ENCODE data around the gene ASB14.

Gene ASB14

DNA sequence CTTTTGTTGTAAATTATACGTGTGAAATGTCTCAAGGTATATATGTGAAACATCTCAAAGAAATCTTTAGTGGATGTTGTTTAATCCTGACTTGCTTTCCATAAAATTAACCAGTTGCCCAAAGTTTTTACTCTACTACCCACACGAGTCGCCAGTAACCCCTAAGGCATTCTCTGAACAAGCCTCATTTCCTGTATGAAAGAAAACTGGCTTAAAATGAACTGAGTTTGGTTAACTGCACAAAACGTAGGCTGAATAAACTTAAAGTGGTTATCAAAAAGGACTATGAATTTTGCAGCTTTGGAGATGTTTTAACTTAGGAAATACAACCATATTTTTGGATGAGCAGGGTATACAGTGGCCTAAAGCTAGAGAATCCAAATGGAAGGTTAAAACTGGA is 67.6 kb downstream of the ASB14 start:
- no peak overlapping the region for H3K4me2 ChIP-seq (ENCODE audit: low read length)
- H2BK120ac ChIP-seq (ENCODE audit: insufficient read depth, low read length, poor library complexity) = no peak overlapping the region
- H2AFZ ChIP-seq (ENCODE audit: insufficient read depth, low read length, poor library complexity) = no peak overlapping the region
- no peaks in the 10 kb centered on the region for H3K36me3 ChIP-seq (ENCODE audit: control insufficient read depth in 1 of 2, insufficient read depth in 2 of 2, low read length in 2 of 2)
- peaks cover 4% of the 10 kb centered on the region for H3K79me2 ChIP-seq (ENCODE audit: control insufficient read depth, insufficient read depth, low read length, poor library complexity)
- DNase-seq = no peak
- no peak overlapping the region for H4K8ac ChIP-seq (ENCODE audit: low read depth, low read length)
- no peak overlapping the region for H4K12ac ChIP-seq (ENCODE audit: low read depth, low read length)
- H3K27ac ChIP-seq (ENCODE audit: low read depth, low read length) = no peak overlapping the region
- no peaks in the 10 kb centered on the region for H3K9me3 ChIP-seq (ENCODE audit: insufficient read depth, low read depth, low read length)
- H3K14ac ChIP-seq (ENCODE audit: low read length) = no peak overlapping the region
- H3K23ac ChIP-seq (ENCODE audit: low read length) = no peak overlapping the region
- peaks cover 10% of the 10 kb centered on the region for H3K79me1 ChIP-seq (ENCODE audit: low read length)
- H3K9ac ChIP-seq (ENCODE audit: low read length) = no peak overlapping the region
- H4K91ac ChIP-seq (ENCODE audit: low read depth, low read length) = no peak overlapping the region
- no CpG with 5 or more reads among the region's 4 CpGs for WGBS (ENCODE audit: extremely low coverage, insufficient coverage, insufficient read length)
- no peak overlapping the region for H2BK12ac ChIP-seq (ENCODE audit: low read length)
- H3K27me3 ChIP-seq (ENCODE audit: insufficient read depth, low read length) = no peaks in the 10 kb centered on the region
- H3K18ac ChIP-seq (ENCODE audit: low read length) = no peak overlapping the region
- no peak overlapping the region for H2AK5ac ChIP-seq (ENCODE audit: low read length)
- H2BK5ac ChIP-seq (ENCODE audit: low read depth, low read length, poor library complexity) = no peak overlapping the region
- no peak overlapping the region for H3K4ac ChIP-seq (ENCODE audit: low read depth, low read length)
- peaks cover 0 to 3% of the 10 kb centered on the region in 2 experiments for H3K4me1 ChIP-seq (ENCODE audit: control insufficient read depth in 1 of 2, insufficient read depth in 2 of 2, low read length in 2 of 2)
- H3K4me3 ChIP-seq (ENCODE audit: low read depth, low read length) = no peak overlapping the region

DNA sequence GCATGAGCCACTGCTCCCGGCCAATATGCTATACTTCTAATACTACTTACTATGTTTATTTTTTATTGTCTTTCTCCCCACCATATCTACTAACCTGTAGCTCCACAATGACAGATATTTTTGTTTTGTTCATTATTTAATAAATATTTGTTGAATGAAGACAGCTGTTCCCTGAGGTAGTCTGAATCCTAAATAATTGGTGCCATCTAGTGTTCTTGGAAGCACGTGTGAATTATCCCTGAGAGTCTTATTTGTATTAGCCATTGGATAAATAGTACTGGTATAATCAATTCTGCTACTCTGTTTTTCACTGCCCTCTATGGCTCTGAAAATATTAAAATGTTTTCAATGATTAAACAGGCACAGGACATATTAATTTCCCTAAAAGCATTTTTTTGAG is 70.6 kb downstream of the ASB14 start:
- no peaks in the 10 kb centered on the region for H3K4me1 ChIP-seq (ENCODE audit: control insufficient read depth in 1 of 2, insufficient read depth in 2 of 2, low read length in 2 of 2)
- no peak overlapping the region for H2BK12ac ChIP-seq (ENCODE audit: low read length)
- H2AK5ac ChIP-seq (ENCODE audit: low read length) = no peak overlapping the region
- peak in 1 of 2 donors; percentile 11 for DNase-seq
- no peak overlapping the region for H3K14ac ChIP-seq (ENCODE audit: low read length)
- no peak overlapping the region for H3K4me2 ChIP-seq (ENCODE audit: low read length)
- H3K36me3 ChIP-seq (ENCODE audit: control insufficient read depth in 1 of 2, insufficient read depth in 2 of 2, low read length in 2 of 2) = no peaks in the 10 kb centered on the region
- no CpG with 5 or more reads among the region's 2 CpGs for WGBS (ENCODE audit: extremely low coverage, insufficient coverage, insufficient read length)
- H3K4ac ChIP-seq (ENCODE audit: low read depth, low read length) = no peak overlapping the region
- H3K9me3 ChIP-seq (ENCODE audit: insufficient read depth, low read depth, low read length) = no peaks in the 10 kb centered on the region
- no peak overlapping the region for H2AFZ ChIP-seq (ENCODE audit: insufficient read depth, low read length, poor library complexity)
- H3K18ac ChIP-seq (ENCODE audit: low read length) = no peak overlapping the region
- H3K27ac ChIP-seq (ENCODE audit: low read depth, low read length) = no peak overlapping the region
- no peak overlapping the region for H3K4me3 ChIP-seq (ENCODE audit: low read depth, low read length)
- H4K91ac ChIP-seq (ENCODE audit: low read depth, low read length) = no peak overlapping the region
- H2BK5ac ChIP-seq (ENCODE audit: low read depth, low read length, poor library complexity) = no peak overlapping the region
- H4K8ac ChIP-seq (ENCODE audit: low read depth, low read length) = no peak overlapping the region
- H3K23ac ChIP-seq (ENCODE audit: low read length) = no peak overlapping the region
- no peak overlapping the region for H2BK120ac ChIP-seq (ENCODE audit: insufficient read depth, low read length, poor library complexity)
- H3K27me3 ChIP-seq (ENCODE audit: insufficient read depth, low read length) = no peaks in the 10 kb centered on the region
- no peak overlapping the region for H4K12ac ChIP-seq (ENCODE audit: low read depth, low read length)
- no peaks in the 10 kb centered on the region for H3K79me1 ChIP-seq (ENCODE audit: low read length)
- H3K9ac ChIP-seq (ENCODE audit: low read length) = no peak overlapping the region
- H3K79me2 ChIP-seq (ENCODE audit: control insufficient read depth, insufficient read depth, low read length, poor library complexity) = no peaks in the 10 kb centered on the region
